HT-29 (cell line): ENCODE measurements around the gene CADPS. TPM values are rescaled to one million over a fixed set of nuclear protein-coding genes. Genes with fewer than 3 reads are reported as not detected.

Experiments
- DNase-seq: peaks from one replicate; pipeline ENCODE4 v3.0.0-alpha.2; 2015; ENCODE audit warnings: low spot score
- total RNA-seq: library from RNA; depleted of rRNA; stranded (reverse); fragments of >200 nt; shearing (Covaris generic); gene quantifications from 2 replicates; pipeline ENCODE4 v1.2.3, GENCODE V29; 2014; rRNA removed

The CADPS gene
- 0.05 and 0.13 TPM in 2 replicates for total RNA-seq

DNA sequence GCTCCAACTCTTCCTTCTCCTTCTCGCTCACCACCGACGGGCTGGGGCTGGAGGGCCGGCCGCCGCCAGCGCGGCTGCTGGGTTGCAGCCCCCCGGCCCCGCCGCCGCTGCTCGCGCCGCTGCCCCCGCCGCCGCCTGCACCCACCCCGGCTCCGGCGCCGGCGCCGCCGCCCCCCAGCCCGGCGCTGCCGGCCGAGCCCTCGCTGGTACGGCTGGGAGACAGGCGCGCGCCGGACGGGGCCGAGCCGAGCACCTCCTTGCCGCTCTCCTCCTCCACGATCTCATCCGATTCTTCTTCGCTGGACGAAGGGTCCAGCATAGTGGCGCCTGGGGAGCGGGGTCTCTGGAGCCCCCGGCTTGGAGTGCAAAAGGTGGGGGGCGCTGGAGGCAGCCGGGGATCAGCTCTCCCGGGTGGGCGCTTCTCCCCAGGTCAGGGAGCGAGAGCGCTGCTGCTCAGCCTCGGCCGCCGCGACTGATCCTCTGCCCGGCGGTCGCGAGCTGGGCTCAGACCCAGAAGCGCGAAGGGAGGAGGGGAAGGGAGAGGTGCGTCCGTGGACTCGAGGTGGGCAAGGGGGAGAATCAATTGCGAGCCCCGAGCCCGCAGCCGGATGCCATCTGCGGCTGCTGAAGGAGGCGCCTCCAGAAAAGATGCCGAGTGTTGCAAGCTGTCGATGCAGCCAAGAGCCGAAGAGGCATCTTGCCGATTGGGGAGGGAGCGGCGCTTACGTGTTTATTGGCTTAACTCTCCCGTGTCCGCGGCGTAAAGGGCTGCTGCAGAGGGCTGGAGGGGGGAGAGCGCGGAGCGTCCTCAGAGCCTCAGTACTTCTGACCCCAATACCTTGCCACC lies at the start of gene CADPS:
Gene CADPS, minus strand, starts transcription at position 706 of the 847 bp plus-strand sequence. Its CDS starts 387 bp downstream, at position 319.
- DNase-seq, result no peak

DNA sequence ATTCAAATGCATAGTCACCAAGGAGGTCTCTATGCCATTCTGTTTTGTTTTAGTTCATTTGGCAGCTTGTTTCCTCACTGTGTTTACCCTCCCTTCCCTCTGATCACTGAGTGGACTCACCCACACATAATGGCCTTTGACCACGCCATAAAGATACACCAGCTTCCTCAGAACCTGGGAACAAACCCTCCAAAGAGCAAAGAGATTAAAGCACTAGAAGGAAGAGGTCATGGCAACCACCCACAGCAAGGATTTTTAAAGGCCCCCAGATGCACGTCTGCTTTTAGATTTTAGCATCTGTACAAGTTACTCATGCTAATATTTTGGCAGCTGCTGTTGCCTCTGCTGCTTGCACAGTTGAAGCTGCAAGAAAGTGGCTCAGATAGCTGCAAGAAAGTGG lies 47.9 kb upstream of the CADPS start:
- DNase-seq, result no peak

DNA sequence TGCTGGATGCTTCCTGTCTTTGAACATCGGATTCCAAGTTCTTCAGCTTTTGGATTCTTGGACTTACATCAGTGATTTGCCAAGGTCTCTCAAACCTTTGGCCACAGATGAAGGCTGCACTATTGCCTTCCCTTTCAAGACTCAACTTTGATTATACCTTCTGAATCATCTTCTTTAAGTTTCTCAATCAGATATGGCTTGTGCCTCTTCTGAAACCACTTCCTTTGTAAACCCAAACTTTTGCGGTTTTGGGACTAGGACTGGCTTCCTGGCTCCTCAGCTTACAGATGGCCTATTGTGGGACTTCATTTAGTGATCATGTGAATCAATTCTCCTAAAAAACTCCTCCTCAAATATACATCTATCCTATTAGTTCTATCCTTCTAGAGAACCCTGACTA lies 47.1 kb upstream of the CADPS start:
- no peak for DNase-seq

DNA sequence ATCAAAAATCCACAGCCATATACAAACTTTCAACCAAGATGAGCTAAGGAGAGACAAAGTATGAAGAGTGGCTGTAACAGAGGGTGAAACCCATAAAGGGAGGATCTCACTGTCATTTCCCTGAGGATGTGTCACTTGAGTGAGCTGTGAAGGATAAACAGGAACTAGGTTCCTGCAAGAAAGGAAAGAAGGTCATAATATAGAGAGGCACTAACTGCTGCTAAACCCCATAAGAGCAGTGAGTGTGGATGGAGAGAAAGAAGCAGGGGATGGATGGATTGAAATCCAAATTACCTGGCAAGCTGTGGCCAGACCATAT lies 45.2 kb upstream of the CADPS start:
- no peak for DNase-seq

DNA sequence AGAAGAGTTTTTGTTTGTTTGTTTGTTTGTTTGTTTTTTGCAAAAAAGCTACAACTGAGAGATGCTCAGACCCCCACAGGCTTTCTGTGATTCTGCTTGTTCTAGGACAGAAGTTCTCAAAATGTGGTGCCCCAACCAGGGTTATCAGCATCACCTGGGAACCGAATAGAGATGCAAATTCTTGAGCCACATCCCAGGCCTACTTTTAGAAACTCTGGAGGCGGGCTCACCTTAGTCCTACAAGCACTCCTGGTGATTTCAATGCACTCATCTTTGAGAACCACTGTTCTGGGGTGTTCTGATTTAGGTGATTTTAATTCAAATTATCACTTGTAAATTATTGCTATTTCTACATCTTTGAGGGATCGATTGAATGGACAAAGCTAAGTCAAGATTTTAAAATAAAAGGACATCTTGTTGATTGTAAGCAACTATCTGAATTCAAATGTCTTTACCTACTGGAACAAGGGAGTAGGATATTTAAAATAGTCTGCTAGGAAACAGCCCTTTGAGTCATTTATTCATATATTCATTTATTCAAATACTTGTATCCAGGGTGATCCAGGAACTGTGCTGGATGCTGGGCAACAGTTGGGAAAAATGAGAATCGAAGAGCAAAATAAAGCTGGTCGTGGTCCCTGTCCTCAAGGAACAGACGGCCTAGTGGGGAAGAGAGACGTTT lies 44.7 kb upstream of the CADPS start:
- no peak for DNase-seq

DNA sequence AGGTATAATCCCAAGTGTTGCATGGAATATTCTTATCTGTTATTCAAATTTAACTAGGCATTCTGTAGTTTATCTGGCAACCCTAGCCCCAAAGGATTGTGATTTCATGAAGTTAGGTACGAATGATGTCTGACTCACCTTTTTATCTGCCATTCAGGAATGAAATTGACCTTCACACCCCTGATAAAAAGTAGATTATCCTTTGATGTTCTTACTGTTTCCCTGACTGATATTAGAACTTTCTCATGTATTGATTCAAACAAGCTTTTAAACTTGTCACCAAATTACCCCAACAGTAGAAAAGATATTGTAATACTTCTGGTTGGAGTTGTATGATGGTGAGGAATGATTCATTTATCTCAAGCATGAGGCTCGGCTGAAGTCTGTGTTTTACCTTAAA lies 43.6 kb upstream of the CADPS start:
- DNase-seq, result no peak

DNA sequence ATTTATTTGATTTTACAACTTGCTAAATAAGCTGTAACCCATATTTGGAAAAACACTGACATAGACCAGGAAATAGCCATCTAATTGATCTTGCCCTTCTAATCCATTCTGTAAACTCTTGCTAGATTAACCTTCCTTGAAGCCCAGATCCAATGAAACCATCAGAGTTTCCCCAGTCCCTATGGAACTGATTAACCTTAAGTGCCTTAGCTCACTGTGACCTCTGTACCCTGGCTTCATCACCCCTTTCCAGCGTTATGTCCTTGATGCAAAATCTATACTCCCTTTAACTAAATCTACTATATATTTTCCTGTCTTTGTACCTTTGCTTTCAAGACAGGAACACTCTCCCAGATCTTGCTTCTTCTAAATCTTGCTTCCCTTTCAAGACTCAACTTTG lies 42.9 kb upstream of the CADPS start:
- no peak for DNase-seq

DNA sequence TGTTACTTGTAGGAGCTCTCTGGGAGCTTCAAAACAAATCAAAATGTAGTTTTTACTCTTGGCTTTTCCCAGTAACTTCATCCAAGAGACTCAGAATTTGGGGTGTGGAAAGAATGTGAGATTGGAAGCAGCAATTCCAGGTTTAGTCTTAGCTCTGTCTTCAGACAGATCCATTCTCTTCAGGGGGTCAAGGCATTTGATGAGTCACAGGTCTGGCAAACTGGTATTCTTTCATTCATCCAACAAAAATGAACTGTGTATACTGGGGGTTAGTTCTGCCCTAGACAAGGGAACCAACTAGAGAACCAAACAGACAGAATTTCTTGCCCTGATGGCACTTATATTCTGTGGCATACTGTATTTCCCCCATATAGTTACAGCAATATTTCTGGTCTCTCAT lies 36.3 kb upstream of the CADPS start:
- DNase-seq, result no peak

DNA sequence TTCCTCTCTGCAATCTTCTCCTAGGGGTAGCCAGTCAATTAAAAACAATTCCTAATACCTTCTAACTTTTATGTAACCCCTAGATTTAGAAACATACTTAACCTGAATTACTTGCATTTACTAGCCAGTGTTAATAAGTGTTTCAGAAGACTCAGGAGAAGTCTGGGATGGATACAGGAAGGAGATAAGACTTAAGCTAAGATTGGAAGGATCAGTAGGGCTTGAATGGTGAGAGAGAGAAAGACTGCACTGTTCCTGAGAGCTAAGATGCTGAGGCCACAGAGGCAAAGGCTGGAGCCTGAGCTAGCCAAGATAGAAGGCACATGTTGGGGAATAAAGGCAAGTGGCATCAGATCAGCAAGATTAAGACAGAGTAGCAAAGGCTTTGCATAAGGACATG lies 30.1 kb upstream of the CADPS start:
- no peak for DNase-seq

DNA sequence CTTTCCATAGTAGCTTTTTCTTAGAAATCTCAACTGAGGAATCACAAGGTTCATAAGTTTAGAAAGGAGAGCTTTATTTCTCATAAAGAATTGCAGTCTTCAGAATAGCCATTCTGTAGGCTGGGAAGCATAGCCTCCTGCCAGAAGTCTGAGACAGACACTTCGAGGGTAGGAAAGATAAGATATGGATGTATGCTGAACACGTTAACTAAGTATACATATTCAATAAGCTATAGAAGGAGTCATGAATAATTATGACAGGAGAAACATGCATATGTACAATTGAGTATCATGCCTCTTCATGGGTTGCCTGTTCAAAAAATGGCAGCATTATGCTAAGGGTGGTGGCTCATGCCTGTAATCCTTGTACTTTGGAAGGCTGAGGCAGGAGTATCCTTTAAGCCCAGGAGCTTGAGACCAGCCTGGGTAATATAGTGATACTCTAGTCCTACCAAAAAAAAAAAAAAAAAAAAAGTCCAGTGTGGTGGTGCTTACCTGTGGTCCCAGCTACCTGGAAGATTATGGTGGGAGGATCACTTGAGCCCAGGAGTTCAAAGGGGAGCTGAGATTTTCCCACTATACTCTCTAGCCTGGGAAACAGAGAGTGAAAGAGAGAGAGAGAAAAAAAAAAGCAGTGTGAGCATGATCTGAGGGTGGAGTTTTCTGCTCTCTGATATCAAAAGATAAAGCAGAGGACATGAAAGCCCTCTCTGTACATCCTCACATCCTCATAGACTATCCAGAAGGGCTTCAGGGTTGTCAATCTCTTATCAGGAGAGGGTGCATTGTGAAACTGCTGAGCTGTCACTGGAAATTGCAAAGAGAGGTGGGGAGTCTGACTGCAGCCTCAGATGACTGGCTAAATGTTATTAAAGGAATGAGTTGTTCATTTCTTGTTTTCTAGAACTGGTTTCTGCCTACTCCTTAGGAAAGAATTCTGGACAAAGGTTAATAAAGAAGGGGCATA lies 23.6 kb upstream of the CADPS start:
- DNase-seq, result no peak

DNA sequence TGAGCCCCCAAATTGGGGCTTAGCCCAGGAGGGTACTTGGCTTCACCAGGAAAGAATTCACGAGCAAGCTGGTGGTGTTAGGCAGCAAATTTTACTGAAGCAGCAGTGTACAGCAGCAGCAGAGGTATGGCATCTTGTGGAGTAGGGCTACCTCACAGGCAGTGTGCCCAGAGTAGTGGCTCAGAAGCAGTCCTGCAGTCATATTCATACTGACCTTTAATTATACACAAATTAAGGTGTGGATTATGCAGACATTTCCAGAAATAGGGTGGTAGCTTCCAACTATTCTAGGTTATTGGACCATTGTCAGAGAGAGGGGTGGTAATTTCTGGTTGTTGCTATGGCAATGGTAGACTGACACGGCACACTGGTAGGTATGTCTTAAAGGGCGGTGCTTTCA lies 20.7 kb upstream of the CADPS start:
- DNase-seq, result no peak

DNA sequence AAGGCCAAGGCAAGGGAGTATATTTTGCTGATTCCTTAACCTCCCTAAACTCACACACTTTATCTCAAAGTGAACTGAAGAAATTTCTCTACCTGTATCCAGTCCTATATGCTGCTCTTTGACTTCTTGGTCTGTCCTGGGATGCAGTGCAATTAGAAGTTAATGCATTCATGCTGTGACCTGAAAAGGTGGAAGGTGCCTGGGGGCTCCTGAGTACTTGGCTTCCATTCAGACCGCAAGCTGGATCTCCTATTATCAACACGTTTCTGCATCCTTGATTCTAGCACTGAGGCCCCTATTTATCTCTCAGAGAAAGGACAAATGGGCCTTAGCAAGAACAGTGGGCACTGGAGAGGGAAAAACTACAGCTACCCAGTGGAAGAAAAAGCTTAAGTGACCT lies 17.7 kb upstream of the CADPS start:
- no peak for DNase-seq

DNA sequence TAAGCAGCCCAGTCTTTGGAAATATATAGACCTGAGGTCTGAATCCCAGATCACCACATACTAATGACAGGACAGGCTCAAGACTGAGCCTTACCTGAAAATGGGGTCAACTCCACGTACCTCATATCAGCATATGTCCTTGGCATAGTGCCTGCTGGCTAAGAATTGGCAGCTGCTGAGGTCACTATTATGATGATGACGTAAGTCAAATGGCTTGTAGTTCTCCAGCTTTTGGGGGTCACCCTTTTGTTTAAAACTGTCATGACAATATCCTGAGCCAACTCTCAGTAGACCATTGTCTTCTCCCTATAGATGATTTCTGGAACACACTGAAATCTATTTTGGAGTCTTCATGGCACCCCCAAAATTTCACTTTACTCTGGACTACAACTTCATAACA lies 16.8 kb upstream of the CADPS start:
- DNase-seq, result no peak

DNA sequence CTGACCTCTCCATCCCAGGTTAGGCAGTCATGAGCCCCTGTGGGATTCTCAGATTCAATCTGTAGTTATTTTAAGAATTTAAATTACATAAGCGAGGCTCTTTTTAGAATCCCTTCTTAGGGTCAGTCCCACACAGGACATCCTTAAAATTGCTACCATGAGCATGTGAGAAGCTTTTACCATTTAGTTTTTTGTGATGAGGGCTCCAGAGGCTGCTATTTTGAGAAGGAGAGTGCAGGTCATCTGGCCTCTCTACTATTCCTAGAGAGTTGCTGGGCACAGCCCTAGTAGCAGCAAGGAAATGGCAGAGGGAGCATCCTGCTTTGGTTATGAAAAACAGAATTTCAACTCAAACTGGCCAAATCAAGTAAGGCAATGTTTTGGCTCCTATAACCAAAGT lies 13.6 kb upstream of the CADPS start:
- no peak for DNase-seq

DNA sequence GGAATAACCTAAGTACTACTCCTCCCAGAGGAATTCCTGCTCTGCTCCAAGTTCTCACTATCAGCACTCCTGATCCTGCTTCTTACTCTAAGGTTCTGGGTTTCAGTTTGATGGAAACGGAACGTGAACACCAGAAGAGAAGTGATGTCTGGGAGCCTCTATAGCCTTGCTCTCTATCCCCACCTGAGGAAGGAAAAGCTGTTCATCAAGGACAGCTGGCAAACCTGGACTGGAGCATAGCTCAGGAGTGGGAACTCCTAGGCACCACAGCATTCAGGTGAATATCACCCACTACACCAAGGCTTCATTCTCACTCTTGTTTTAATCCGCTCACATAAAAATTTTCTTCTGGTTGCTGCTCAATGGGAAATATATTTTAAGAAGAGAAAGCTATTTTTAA lies 13.0 kb upstream of the CADPS start:
- DNase-seq, result no peak

DNA sequence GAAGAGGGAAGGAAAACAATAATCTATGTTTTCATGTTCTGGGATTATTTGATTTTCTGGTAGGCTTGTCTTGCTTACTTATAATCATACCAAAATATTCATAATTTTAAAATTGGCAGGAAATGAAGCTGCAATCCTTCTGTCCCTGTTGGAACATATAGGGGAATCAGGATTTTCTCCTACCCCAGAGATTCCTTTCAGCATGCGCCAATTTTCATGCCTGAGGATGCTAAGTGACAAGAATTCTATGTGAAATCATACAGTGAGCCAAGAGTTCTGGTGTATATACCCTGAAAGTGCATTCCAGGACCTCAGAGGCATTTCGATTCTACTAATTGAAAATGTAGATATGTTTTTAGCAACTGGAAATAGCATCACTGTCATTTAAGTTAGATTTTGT lies 9.9 kb upstream of the CADPS start:
- no peak for DNase-seq

DNA sequence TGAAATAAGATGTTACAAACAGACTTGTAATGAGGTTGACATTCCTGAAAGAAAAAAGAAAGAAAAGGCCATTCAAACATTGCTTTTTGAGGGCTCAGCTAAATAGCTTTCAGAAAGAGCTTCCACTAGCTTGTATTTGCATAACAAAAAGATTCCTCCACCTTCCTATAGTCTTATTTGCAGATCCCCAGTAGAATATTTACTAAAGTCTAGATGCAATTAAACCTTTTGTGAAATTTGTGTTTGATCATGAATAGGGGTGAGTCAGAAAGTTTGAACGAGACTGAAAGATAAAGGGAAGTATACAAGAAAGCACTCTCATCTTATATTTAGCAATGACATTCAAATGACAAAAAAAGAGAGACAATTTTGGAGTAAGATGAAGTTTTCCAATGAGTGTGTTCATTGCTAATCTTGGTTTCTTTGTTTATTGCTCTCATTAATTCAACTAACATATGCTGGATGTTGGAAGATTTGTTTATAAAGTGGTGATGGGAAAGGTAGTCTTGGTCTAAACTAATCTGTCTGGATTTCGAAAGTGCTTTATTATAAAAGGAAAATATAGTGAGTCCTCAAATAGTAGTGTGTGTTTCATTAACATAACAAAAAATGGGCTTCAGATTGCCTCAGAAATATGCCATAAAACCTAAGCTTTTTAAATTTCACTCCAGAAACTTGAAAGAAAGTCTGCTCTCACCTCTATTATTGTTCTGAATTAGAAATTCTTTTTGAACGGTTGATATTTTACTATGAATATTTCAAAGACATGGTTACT lies 9.1 kb upstream of the CADPS start:
- no peak for DNase-seq

DNA sequence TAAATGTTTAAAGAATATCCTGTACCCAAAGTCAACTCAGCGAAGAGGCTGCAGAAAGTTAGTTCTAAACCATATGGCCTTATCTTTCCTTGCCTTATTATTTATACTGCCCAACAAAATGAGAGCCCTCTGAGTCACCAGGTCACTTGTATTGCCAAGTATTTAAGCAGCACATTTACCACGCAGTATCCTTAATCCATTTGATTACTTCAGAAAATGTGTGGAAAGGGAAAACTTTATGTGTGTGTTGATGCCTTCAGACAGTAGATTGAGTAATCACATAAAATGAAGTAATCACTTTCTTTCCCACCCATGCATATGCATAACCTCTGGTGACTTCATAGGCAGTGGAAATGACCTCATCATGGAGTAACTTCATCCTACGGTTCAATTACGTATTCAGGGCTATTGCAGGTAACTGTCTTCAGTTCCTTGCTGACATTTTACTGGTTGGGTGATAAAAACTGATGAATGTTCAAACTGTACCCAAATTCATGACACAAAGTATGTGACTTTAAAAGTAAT lies 7.5 kb upstream of the CADPS start:
- no peak for DNase-seq

DNA sequence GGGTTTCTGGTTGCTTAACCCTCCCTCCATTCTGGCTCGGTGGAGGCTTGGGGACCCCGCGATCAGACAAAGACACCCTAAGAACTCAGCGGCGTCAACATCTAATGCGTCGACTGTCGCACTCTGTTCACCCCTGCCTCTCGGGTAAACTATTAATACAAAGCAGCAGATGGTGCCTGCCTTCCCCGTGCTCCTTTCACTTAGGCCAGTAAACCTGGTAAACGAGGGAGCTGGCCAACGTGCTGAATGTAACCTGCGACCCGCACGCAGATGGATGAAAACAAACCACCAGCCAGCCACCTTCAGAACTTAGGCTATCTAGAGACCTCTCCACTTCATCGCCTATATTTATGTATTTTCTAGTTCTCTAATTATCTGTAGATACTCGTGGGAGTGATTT lies 848 bp upstream of the CADPS start:
- peak; percentile 5 for DNase-seq

DNA sequence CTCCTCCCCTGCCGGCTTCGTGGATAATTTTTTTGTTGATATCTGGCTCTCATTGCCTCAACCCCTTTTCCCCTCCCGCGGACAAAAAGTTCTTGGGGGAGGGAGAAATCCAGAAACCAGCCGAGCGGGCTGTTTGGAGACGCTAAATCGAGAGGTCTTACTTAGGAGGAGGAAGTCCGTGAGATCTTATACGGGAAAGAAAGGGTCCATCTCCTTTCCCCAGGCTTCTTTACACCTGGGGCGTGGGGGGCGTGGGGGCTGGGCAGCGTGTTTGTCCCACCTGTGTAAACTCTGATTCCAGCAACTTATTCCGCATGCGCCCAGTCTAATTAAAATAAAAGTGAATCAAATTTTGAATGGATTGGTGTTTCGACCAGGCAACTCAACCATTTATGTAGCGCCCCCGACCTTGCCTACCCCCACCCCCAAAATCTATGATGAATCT lies 364 bp upstream of the CADPS start:
- DNase-seq, result no peak
